Measurements from ENCODE around the gene APOL5. TPM values are rescaled to one million over a fixed set of nuclear protein-coding genes. Genes with fewer than 3 reads are reported as not detected.

The APOL5 gene
- total RNA-seq, 1 experiment from 2014 or later = not detected

GRCh38 chr22:35711336-35711735 is 6.3 kb upstream of the APOL5 start:
- intact Hi-C loops (cut with micrococcal nuclease; ENCODE audit: unreplicated experiment) = no loop called here
- no TSS peak for BruUV-seq (replicated peaks)
- H3K4me2 ChIP-seq = no peak overlapping the region

GRCh38 chr22:35712672-35713071 is 5.0 kb upstream of the APOL5 start:
- no peak overlapping the region for H3K4me3 ChIP-seq

More at GRCh38 chr22:35711336-35711735, 6.3 kb upstream of the APOL5 start:
- Histone ChIP-seq H3K4me3 (no peak overlapping the region), H3K4me1 (replicated peaks; ENCODE audit: insufficient read depth) (0 out of 2 replicates have a peak, but pooled peaks cover under 1% of the 10 kb centered on the region), H3K36me3 (ENCODE audit: low read depth) (no peaks in the 10 kb centered on the region), H3K27me3 (ENCODE audit: insufficient read depth, low read depth) (no peaks in the 10 kb centered on the region), H3K9me3 (ENCODE audit: insufficient read depth, low read depth) (0 out of 2 replicates have a peak, but pooled peaks cover 4% of the 10 kb centered on the region), H3K79me2 (ENCODE audit: low read depth) (no peaks in the 10 kb centered on the region), H4K20me1 (ENCODE audit: insufficient read depth) (no peaks in the 10 kb centered on the region), H3F3A (ENCODE audit: insufficient read depth, low read depth) (no peaks in the 10 kb centered on the region), H3K27ac (no peak overlapping the region), H2AFZ (no peak overlapping the region), H3K9me2 (ENCODE audit: insufficient read depth) (no peaks in the 10 kb centered on the region)
- ChIA-PET POLR2A (ENCODE audit: unreplicated experiment) (no interaction called here), CTCF (no interaction called here)
- DNase-seq = no peak
- TF ChIP-seq EZH2 (IDR thresholded peaks at IDR 0.05; ENCODE audit: low read depth) (no peak), CTCF (conservative IDR thresholded peaks at IDR 0.05) (no peak)

DNA sequence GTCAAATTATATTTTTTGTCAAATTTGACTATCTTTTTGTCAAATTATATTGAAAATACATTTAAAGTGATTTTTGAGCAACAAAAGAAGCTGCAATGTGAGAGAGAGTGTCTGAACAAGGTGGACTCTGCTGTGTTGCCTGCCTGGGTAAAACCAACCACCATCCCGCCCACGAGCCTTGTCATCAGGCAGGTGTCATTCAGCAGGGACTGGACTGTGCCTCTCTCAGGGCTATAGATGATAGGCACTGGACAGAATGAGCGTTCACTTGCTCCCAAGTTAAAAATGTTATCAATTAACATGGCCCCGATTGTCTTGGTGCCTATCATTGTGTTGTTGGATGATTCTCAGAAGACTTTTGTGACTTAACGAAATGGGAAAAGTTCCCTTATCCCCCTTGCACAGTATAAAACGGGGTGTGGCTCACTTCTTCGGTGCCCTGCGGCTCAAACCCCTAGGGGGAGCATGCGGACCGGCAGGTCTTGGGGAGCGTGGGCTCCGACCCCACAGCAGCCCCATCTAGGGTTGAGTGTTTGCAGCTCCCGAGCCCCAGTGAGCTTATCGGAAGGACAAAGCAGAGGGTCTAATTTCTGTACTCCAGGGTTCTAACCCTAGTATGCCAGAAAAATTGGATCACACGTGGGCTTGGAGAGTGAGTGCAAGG is 1.7 kb downstream of the APOL5 start:
- DNase-seq = no peak
- Histone ChIP-seq H3K27me3 (ENCODE audit: insufficient read depth, low read depth) (no peaks in the 10 kb centered on the region), H3K4me2 (no peak overlapping the region), H2AFZ (no peak overlapping the region), H3K27ac (no peak overlapping the region), H3F3A (ENCODE audit: insufficient read depth, low read depth) (no peaks in the 10 kb centered on the region), H3K9me2 (ENCODE audit: insufficient read depth) (no peaks in the 10 kb centered on the region), H3K4me3 (no peak overlapping the region), H3K9me3 (ENCODE audit: insufficient read depth, low read depth) (no peaks in the 10 kb centered on the region), H3K36me3 (ENCODE audit: low read depth) (no peaks in the 10 kb centered on the region), H3K79me2 (ENCODE audit: low read depth) (no peaks in the 10 kb centered on the region), H4K20me1 (ENCODE audit: insufficient read depth) (no peaks in the 10 kb centered on the region), H3K4me1 (replicated peaks; ENCODE audit: insufficient read depth) (no peaks in the 10 kb centered on the region)
- TF ChIP-seq EZH2 (IDR thresholded peaks at IDR 0.05; ENCODE audit: low read depth) = no peak
- TF ChIP-seq CTCF (conservative IDR thresholded peaks at IDR 0.05) = no peak
- POLR2A ChIA-PET (ENCODE audit: unreplicated experiment) = no interaction called here
- intact Hi-C loops (cut with micrococcal nuclease; ENCODE audit: unreplicated experiment) = no loop called here
- BruUV-seq (replicated peaks) = no TSS peak
- CTCF ChIA-PET = no interaction called here

More at GRCh38 chr22:35712672-35713071, 5.0 kb upstream of the APOL5 start:
- CTCF ChIA-PET = no interaction called here
- no peak overlapping the region for H3K4me2 ChIP-seq
- no peak for DNase-seq
- intact Hi-C loops (cut with micrococcal nuclease; ENCODE audit: unreplicated experiment) = no loop called here
- H3K9me2 ChIP-seq (ENCODE audit: insufficient read depth) = no peaks in the 10 kb centered on the region
- H3K4me1 ChIP-seq (replicated peaks; ENCODE audit: insufficient read depth) = no peaks in the 10 kb centered on the region
- H3K27me3 ChIP-seq (ENCODE audit: insufficient read depth, low read depth) = no peaks in the 10 kb centered on the region
- H3K79me2 ChIP-seq (ENCODE audit: low read depth) = no peaks in the 10 kb centered on the region
- 0 out of 2 replicates have a peak, but pooled peaks cover 4% of the 10 kb centered on the region for H3K9me3 ChIP-seq (ENCODE audit: insufficient read depth, low read depth)
- no peak overlapping the region for H3K27ac ChIP-seq
- no peak overlapping the region for H2AFZ ChIP-seq
- no peaks in the 10 kb centered on the region for H3K36me3 ChIP-seq (ENCODE audit: low read depth)
- TF ChIP-seq CTCF (conservative IDR thresholded peaks at IDR 0.05) (no peak), EZH2 (IDR thresholded peaks at IDR 0.05; ENCODE audit: low read depth) (no peak)
- H3F3A ChIP-seq (ENCODE audit: insufficient read depth, low read depth) = no peaks in the 10 kb centered on the region
- no peaks in the 10 kb centered on the region for H4K20me1 ChIP-seq (ENCODE audit: insufficient read depth)
- POLR2A ChIA-PET (ENCODE audit: unreplicated experiment) = no interaction called here
- BruUV-seq (replicated peaks) = no TSS peak
